ENCODE data around the gene CNR2.
A peak's percentile ranks its signal among the peaks of the same experiment; 100 is the strongest.
"Not testable (repeated sequence)": the region's sequence is repeated elsewhere in the genome, so short reads cannot be mapped to it uniquely, and the experiment has no call there.

The CNR2 gene

GRCh38 chr1:23882746-23883145, 30.4 kb downstream of the CNR2 start:
- DNase-seq, result no peak

GRCh38 chr1:23879809-23880208, 33.4 kb downstream of the CNR2 start:
- no peak for DNase-seq

GRCh38 chr1:23878668-23879067, 34.5 kb downstream of the CNR2 start:
- no peak for DNase-seq

- DNase-seq, result no peak
These were observed 37.8 kb downstream of the CNR2 start for GRCh38 chr1:23875382-23875781.

GRCh38 chr1:23872421-23872820, 40.7 kb downstream of the CNR2 start:
- DNase-seq, result no peak

- no peak for DNase-seq
These were observed 44.1 kb downstream of the CNR2 start for GRCh38 chr1:23869051-23869450.

GRCh38 chr1:23868557-23869016, 44.6 kb downstream of the CNR2 start:
- no peak for DNase-seq

GRCh38 chr1:23867895-23868556, 45.1 kb downstream of the CNR2 start, which contains the start of gene FUCA1:
Gene FUCA1 (minus strand): TSS chr1:23868290. CDS start chr1:23868286, 4 bp downstream.
- DNase-seq, result peak; percentile 98

- no peak for DNase-seq
These were observed 45.6 kb downstream of the CNR2 start for GRCh38 chr1:23867542-23867894.

- DNase-seq, result no peak
These were observed 47.6 kb downstream of the CNR2 start for GRCh38 chr1:23865543-23865930.

- DNase-seq, result no peak
These were observed 48.2 kb downstream of the CNR2 start for GRCh38 chr1:23864801-23865542.

- DNase-seq, result no peak
These were observed 50.5 kb downstream of the CNR2 start for GRCh38 chr1:23862640-23863039.

- peak; percentile 25 for DNase-seq
These were observed 58.6 kb downstream of the CNR2 start for GRCh38 chr1:23854568-23854967.

- not testable (repeated sequence) for DNase-seq
These were observed 60.0 kb downstream of the CNR2 start for GRCh38 chr1:23853124-23853523.

GRCh38 chr1:23851406-23851805, 61.8 kb downstream of the CNR2 start:
- DNase-seq, result not testable (repeated sequence)

- no peak for DNase-seq
These were observed 64.2 kb downstream of the CNR2 start for GRCh38 chr1:23848673-23849616.

- DNase-seq, result not testable (repeated sequence)
These were observed 65.6 kb downstream of the CNR2 start for GRCh38 chr1:23847482-23848095.

- DNase-seq, result no peak
These were observed 68.0 kb downstream of the CNR2 start for GRCh38 chr1:23845163-23845562.

- no peak for DNase-seq
These were observed 69.5 kb downstream of the CNR2 start for GRCh38 chr1:23843644-23844043.

GRCh38 chr1:23838401-23838866, 74.7 kb downstream of the CNR2 start:
- peak; percentile 70 for DNase-seq

- DNase-seq, result no peak
These were observed 75.3 kb downstream of the CNR2 start for GRCh38 chr1:23837908-23838307.

GRCh38 chr1:23836037-23836436, 77.1 kb downstream of the CNR2 start:
- no peak for DNase-seq

GRCh38 chr1:23834156-23834555, 79.0 kb downstream of the CNR2 start:
- DNase-seq, result not testable (repeated sequence)

Data from NCI-H82 (cell line).